ENCODE results near the gene XIRP1. TPM values are rescaled to one million over a fixed set of nuclear protein-coding genes. Genes with fewer than 3 reads are reported as not detected.

Gene XIRP1
- total and polyA plus RNA-seq, 2 experiments from 2014 or later = not detected

GRCh38 chr3:39189959-39190269 lies 2.5 kb downstream of the XIRP1 start:
- Histone ChIP-seq H3K4me2 (no peak overlapping the region), H4K20me1 (replicated peaks; ENCODE audit: insufficient read depth) (no peaks in the 10 kb centered on the region), H3K79me2 (replicated peaks; ENCODE audit: insufficient read depth) (no peaks in the 10 kb centered on the region), H2AFZ (no peak overlapping the region), H3F3A (replicated peaks; ENCODE audit: low read depth) (no peaks in the 10 kb centered on the region), H3K9me2 (ENCODE audit: insufficient read depth) (no peaks in the 10 kb centered on the region), H3K4me3 (no peak overlapping the region), H3K4me1 (ENCODE audit: insufficient read depth) (no peaks in the 10 kb centered on the region), H3K27me3 (ENCODE audit: insufficient read depth) (no peaks in the 10 kb centered on the region), H3K27ac (ENCODE audit: low read depth) (no peak overlapping the region), H3K36me3 (ENCODE audit: insufficient read depth) (no peaks in the 10 kb centered on the region)
- H3K4me3 Mint-ChIP-seq = no peak overlapping the region
- no peak overlapping the region for H3K27ac Mint-ChIP-seq
- 0 out of 3 replicates have a peak, but pooled peaks cover 2% of the 10 kb centered on the region for H3K4me1 Mint-ChIP-seq
- no peaks in the 10 kb centered on the region for H3K36me3 Mint-ChIP-seq (ENCODE audit: low read depth)
- TF ChIP-seq CTCF (conservative IDR thresholded peaks at IDR 0.05; ENCODE audit: low read depth in 2 of 2) (peak; percentile 79 to 94), EZH2phosphoT487 (IDR thresholded peaks at IDR 0.05; ENCODE audit: unreplicated experiment) (no peak)
- peak; percentile 87 for DNase-seq (ENCODE audit: low spot score)
- no peaks in the 10 kb centered on the region for H3K9me3 Mint-ChIP-seq
- H3K27me3 Mint-ChIP-seq (ENCODE audit: insufficient read depth, low read depth, poor library complexity) = peaks cover 16% of the 10 kb centered on the region
- peak; percentile 90 for ATAC-seq

DNA sequence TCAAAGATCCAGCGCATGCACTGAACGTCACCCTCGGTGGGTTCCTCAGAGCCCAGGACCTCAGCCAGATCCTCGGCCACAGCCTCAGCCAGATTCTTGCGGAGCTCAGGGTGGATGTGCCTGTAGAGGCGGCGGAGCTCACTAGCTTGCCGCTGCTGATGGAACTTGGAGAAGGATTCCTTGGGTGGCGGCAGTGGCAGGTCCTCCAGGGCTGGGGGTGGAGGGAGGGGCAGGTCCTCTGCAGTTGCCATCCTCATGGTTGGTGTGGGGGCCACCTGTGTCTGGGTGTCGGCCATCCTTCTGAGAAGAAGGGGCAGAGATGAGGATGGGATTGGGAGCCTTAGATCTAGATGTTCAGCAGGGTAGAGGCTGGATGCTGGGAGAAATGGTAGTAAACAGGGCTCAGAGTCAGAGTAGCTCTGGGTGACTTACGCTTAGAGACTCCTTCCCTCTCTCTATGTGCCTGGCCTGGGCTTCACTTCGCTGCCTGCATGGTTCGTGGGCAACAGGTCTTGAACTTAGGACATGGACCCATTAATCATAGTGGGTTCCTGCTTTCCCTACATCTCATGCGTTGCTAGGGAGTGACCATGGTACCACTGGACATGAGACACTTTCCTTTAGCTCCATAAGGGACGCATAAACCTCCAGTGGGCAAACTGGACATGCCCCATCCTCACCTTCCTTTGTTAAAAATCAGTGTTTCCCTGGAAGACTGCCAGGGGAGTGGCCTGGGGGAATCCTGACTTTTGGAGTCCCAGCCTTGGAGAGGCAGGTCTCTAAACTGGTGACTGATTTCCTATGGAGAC lies 3.0 kb downstream of the XIRP1 start:
- Histone ChIP-seq H3K4me3 (no peak overlapping the region), H2AFZ (no peak overlapping the region), H3F3A (replicated peaks; ENCODE audit: low read depth) (no peaks in the 10 kb centered on the region), H3K4me2 (no peak overlapping the region), H3K27me3 (ENCODE audit: insufficient read depth) (no peaks in the 10 kb centered on the region), H3K4me1 (ENCODE audit: insufficient read depth) (no peaks in the 10 kb centered on the region), H3K9me2 (ENCODE audit: insufficient read depth) (no peaks in the 10 kb centered on the region), H4K20me1 (replicated peaks; ENCODE audit: insufficient read depth) (no peaks in the 10 kb centered on the region), H3K27ac (ENCODE audit: low read depth) (no peak overlapping the region), H3K36me3 (ENCODE audit: insufficient read depth) (no peaks in the 10 kb centered on the region), H3K79me2 (replicated peaks; ENCODE audit: insufficient read depth) (no peaks in the 10 kb centered on the region)
- ATAC-seq (no peak), DNase-seq (ENCODE audit: low spot score) (no peak)
- H3K36me3 Mint-ChIP-seq (ENCODE audit: low read depth) = no peaks in the 10 kb centered on the region
- no peaks in the 10 kb centered on the region for H3K9me3 Mint-ChIP-seq
- H3K27me3 Mint-ChIP-seq (ENCODE audit: insufficient read depth, low read depth, poor library complexity) = peaks cover 16% of the 10 kb centered on the region
- H3K4me1 Mint-ChIP-seq = 0 out of 3 replicates have a peak, but pooled peaks cover 2% of the 10 kb centered on the region
- H3K4me3 Mint-ChIP-seq = no peak overlapping the region
- H3K27ac Mint-ChIP-seq = no peak overlapping the region
- TF ChIP-seq, protein P1, sequence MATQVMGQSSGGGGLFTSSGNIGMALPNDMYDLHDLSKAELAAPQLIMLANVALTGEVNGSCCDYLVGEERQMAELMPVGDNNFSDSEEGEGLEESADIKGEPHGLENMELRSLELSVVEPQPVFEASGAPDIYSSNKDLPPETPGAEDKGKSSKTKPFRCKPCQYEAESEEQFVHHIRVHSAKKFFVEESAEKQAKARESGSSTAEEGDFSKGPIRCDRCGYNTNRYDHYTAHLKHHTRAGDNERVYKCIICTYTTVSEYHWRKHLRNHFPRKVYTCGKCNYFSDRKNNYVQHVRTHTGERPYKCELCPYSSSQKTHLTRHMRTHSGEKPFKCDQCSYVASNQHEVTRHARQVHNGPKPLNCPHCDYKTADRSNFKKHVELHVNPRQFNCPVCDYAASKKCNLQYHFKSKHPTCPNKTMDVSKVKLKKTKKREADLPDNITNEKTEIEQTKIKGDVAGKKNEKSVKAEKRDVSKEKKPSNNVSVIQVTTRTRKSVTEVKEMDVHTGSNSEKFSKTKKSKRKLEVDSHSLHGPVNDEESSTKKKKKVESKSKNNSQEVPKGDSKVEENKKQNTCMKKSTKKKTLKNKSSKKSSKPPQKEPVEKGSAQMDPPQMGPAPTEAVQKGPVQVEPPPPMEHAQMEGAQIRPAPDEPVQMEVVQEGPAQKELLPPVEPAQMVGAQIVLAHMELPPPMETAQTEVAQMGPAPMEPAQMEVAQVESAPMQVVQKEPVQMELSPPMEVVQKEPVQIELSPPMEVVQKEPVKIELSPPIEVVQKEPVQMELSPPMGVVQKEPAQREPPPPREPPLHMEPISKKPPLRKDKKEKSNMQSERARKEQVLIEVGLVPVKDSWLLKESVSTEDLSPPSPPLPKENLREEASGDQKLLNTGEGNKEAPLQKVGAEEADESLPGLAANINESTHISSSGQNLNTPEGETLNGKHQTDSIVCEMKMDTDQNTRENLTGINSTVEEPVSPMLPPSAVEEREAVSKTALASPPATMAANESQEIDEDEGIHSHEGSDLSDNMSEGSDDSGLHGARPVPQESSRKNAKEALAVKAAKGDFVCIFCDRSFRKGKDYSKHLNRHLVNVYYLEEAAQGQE (IDR thresholded peaks at IDR 0.05; ENCODE audit: unreplicated experiment) = no peak
- TF ChIP-seq ZNF114 (CRISPR knock-in tag; IDR thresholded peaks at IDR 0.05) (no peak), CREB1 (CRISPR knock-in tag; IDR thresholded peaks at IDR 0.05; ENCODE audit: low read depth) (no peak), STAT1 (IDR thresholded peaks at IDR 0.05; ENCODE audit: unreplicated experiment) (no peak), ETS1 (IDR thresholded peaks at IDR 0.05) (no peak), NANOG (IDR thresholded peaks at IDR 0.05; ENCODE audit: borderline replicate concordance) (no peak), POLR2AphosphoS5 (IDR thresholded peaks at IDR 0.05; ENCODE audit: low read depth) (no peak), EZH2 (IDR thresholded peaks at IDR 0.05; ENCODE audit: low read depth, unreplicated experiment) (no peak), ZNF331 (CRISPR knock-in tag; IDR thresholded peaks at IDR 0.05; ENCODE audit: low read depth) (no peak), EZH2phosphoT487 (IDR thresholded peaks at IDR 0.05; ENCODE audit: unreplicated experiment) (no peak), CTCF (conservative IDR thresholded peaks at IDR 0.05; ENCODE audit: low read depth in 2 of 2) (no peak)

All from GM23338 (cell line).